GM23248 (cell line): ENCODE measurements around the gene GABPB1.

Source experiments
- EZH2 ChIP-seq: fragments of 200-600 bp; sonication (generic); IDR thresholded peaks from 2 replicates; pipeline ENCODE4 v1.6.1; 2018; ENCODE audit warnings: antibody characterized with exemption, mild to moderate bottlenecking; ENCODE audit not compliant: insufficient read depth, poor library complexity, severe bottlenecking
- EZH2phosphoT487 ChIP-seq: fragments of 200-600 bp; sonication (generic); IDR thresholded peaks from 2 replicates; pipeline ENCODE4 v1.6.1; 2018; ENCODE audit warnings: antibody characterized with exemption, moderate library complexity, mild to moderate bottlenecking, low read depth; ENCODE audit not compliant: insufficient read depth

- TF ChIP-seq EZH2 (no peak), EZH2phosphoT487 (no peak)
Observed at GRCh38 chr15:50345298-50345697, 9.7 kb downstream of the GABPB1 start.
